ENCODE measurements around the gene JUNB. TPM values are rescaled to one million over a fixed set of nuclear protein-coding genes. Genes with fewer than 3 reads are reported as not detected.

Gene JUNB
- total and polyA plus RNA-seq, 10 of the 15 experiments (the other 5 are each of a cell fraction or from before 2014, with no cell fraction given): 0.55 to 144 (median 68.3) TPM

GRCh38 chr19:12788682-12789097, 2.6 kb upstream of the JUNB start (continued):
- TF ChIP-seq ZNF592 (IDR thresholded peaks at IDR 0.05): peak; percentile 82
- TF ChIP-seq, protein P1, sequence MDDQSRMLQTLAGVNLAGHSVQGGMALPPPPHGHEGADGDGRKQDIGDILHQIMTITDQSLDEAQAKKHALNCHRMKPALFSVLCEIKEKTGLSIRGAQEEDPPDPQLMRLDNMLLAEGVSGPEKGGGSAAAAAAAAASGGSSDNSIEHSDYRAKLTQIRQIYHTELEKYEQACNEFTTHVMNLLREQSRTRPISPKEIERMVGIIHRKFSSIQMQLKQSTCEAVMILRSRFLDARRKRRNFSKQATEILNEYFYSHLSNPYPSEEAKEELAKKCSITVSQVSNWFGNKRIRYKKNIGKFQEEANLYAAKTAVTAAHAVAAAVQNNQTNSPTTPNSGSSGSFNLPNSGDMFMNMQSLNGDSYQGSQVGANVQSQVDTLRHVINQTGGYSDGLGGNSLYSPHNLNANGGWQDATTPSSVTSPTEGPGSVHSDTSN (IDR thresholded peaks at IDR 0.05; ENCODE audit: insufficient replicate concordance, low read depth, low read length): no peak
- TF ChIP-seq CREB1 (IDR thresholded peaks at IDR 0.05; ENCODE audit: low read depth): no peak
- TF ChIP-seq, protein P2, sequence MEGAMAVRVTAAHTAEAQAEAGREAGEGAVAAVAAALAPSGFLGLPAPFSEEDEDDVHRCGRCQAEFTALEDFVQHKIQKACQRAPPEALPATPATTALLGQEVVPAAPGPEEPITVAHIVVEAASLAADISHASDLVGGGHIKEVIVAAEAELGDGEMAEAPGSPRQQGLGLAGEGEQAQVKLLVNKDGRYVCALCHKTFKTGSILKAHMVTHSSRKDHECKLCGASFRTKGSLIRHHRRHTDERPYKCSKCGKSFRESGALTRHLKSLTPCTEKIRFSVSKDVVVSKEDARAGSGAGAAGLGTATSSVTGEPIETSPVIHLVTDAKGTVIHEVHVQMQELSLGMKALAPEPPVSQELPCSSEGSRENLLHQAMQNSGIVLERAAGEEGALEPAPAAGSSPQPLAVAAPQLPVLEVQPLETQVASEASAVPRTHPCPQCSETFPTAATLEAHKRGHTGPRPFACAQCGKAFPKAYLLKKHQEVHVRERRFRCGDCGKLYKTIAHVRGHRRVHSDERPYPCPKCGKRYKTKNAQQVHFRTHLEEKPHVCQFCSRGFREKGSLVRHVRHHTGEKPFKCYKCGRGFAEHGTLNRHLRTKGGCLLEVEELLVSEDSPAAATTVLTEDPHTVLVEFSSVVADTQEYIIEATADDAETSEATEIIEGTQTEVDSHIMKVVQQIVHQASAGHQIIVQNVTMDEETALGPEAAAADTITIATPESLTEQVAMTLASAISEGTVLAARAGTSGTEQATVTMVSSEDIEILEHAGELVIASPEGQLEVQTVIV (IDR thresholded peaks at IDR 0.05; ENCODE audit: borderline replicate concordance, partially characterized antibody): no peak
- no peak for TF ChIP-seq ZZZ3 (IDR thresholded peaks at IDR 0.05; ENCODE audit: control insufficient read depth, insufficient read length, low read depth)
- TF ChIP-seq, protein P3, sequence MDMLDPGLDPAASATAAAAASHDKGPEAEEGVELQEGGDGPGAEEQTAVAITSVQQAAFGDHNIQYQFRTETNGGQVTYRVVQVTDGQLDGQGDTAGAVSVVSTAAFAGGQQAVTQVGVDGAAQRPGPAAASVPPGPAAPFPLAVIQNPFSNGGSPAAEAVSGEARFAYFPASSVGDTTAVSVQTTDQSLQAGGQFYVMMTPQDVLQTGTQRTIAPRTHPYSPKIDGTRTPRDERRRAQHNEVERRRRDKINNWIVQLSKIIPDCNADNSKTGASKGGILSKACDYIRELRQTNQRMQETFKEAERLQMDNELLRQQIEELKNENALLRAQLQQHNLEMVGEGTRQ (IDR thresholded peaks at IDR 0.05; ENCODE audit: borderline replicate concordance, low read depth, low read length): no peak
- 0 out of 2 replicates have a peak, but pooled peaks have one; percentile 40 for TF ChIP-seq SIN3A (IDR thresholded peaks at IDR 0.05; ENCODE audit: low read depth, low read length)
- TF ChIP-seq SP1 (IDR thresholded peaks at IDR 0.05; ENCODE audit: low read depth, low read length): peak; percentile 60
- 0 out of 2 replicates have a peak, but pooled peaks have one; percentile 36 for TF ChIP-seq PKNOX1 (IDR thresholded peaks at IDR 0.05)
- TF ChIP-seq, protein P4, sequence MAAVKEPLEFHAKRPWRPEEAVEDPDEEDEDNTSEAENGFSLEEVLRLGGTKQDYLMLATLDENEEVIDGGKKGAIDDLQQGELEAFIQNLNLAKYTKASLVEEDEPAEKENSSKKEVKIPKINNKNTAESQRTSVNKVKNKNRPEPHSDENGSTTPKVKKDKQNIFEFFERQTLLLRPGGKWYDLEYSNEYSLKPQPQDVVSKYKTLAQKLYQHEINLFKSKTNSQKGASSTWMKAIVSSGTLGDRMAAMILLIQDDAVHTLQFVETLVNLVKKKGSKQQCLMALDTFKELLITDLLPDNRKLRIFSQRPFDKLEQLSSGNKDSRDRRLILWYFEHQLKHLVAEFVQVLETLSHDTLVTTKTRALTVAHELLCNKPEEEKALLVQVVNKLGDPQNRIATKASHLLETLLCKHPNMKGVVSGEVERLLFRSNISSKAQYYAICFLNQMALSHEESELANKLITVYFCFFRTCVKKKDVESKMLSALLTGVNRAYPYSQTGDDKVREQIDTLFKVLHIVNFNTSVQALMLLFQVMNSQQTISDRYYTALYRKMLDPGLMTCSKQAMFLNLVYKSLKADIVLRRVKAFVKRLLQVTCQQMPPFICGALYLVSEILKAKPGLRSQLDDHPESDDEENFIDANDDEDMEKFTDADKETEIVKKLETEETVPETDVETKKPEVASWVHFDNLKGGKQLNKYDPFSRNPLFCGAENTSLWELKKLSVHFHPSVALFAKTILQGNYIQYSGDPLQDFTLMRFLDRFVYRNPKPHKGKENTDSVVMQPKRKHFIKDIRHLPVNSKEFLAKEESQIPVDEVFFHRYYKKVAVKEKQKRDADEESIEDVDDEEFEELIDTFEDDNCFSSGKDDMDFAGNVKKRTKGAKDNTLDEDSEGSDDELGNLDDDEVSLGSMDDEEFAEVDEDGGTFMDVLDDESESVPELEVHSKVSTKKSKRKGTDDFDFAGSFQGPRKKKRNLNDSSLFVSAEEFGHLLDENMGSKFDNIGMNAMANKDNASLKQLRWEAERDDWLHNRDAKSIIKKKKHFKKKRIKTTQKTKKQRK (IDR thresholded peaks at IDR 0.05; ENCODE audit: low read depth, low read length): no peak
- no peak for TF ChIP-seq SMAD5 (IDR thresholded peaks at IDR 0.05; ENCODE audit: low read depth)
- no peak for TF ChIP-seq ZNF274 (IDR thresholded peaks at IDR 0.05; ENCODE audit: insufficient read depth, insufficient read length)
- no peak for TF ChIP-seq JUND (IDR thresholded peaks at IDR 0.05; ENCODE audit: low read depth, low read length)
- TF ChIP-seq POLR2AphosphoS5 (IDR thresholded peaks at IDR 0.05; ENCODE audit: low read length): peak; percentile 40; the same call in 1 of the 2 replicates
- TF ChIP-seq SMAD1 (IDR thresholded peaks at IDR 0.05; ENCODE audit: low read depth, partially characterized antibody): peak; percentile 63
- no peak for TF ChIP-seq HDAC6 (IDR thresholded peaks at IDR 0.05; ENCODE audit: unreplicated experiment)
- TF ChIP-seq ZNF384 (IDR thresholded peaks at IDR 0.05; ENCODE audit: borderline replicate concordance, low read depth, low read length): no peak

Measured in GM12878 (cell line).